GM13976 (cell line): ENCODE measurements around the gene SLIT1.
"Not testable (repeated sequence)": the region's sequence is repeated elsewhere in the genome, so short reads cannot be mapped to it uniquely, and the experiment has no call there.

Source experiments
- DNase-seq: peaks from one replicate; pipeline ENCODE4 v3.0.0; 2012; ENCODE audit warnings: low spot score
- in situ Hi-C: fragments of 300-500 bp; cut with MboI; formaldehyde crosslinking; loops from one replicate; pipeline ENCODE4 v1.12.0; 2022; ENCODE audit warnings: low sequenced_read_pairs, mixed read lengths, inconsistent platforms; ENCODE audit not compliant: unreplicated experiment
- TF ChIP-seq, protein P1 (sequence below): IDR thresholded peaks from 2 replicates; pipeline ENCODE4 v1.5.1; 2012; ENCODE audit warnings: borderline replicate concordance, mild to moderate bottlenecking; ENCODE audit not compliant: insufficient read depth; ENCODE audit errors: extremely low read depth, missing control alignments, control extremely low read depth

SLIT1 gene

DNA sequence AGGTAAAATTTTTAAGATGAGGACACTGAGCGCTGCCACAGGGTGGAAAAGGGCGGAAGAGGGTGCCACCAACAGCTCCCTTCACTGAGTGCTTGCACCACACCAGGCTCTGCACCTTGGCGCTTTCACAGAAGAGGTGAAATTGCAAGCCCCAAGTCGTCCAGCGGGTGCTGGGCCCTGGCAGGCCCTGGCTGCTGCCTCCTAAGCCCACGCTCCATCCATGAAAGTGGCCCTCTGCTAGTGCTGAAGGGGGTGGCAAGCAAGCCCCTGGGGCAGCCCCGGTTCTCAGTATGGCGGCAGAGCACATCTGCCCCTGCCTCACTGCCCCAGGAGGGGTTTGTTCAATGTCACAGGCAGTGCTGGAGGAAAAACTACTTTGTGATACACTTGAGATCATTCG lies 95.1 kb downstream of the SLIT1 start:
- DNase-seq = no peak
- in situ Hi-C loops = no loop called here
- TF ChIP-seq, protein P1, sequence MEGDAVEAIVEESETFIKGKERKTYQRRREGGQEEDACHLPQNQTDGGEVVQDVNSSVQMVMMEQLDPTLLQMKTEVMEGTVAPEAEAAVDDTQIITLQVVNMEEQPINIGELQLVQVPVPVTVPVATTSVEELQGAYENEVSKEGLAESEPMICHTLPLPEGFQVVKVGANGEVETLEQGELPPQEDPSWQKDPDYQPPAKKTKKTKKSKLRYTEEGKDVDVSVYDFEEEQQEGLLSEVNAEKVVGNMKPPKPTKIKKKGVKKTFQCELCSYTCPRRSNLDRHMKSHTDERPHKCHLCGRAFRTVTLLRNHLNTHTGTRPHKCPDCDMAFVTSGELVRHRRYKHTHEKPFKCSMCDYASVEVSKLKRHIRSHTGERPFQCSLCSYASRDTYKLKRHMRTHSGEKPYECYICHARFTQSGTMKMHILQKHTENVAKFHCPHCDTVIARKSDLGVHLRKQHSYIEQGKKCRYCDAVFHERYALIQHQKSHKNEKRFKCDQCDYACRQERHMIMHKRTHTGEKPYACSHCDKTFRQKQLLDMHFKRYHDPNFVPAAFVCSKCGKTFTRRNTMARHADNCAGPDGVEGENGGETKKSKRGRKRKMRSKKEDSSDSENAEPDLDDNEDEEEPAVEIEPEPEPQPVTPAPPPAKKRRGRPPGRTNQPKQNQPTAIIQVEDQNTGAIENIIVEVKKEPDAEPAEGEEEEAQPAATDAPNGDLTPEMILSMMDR = no peak

GRCh38 chr10:97090035-97090434 lies 95.7 kb downstream of the SLIT1 start:
- DNase-seq = no peak
- in situ Hi-C loops = no loop called here
- TF ChIP-seq, protein P1 = no peak

- in situ Hi-C loops = no loop called here
- TF ChIP-seq, protein P1 = no peak
Observed at GRCh38 chr10:97089209-97089870, 96.4 kb downstream of the SLIT1 start.

GRCh38 chr10:97087296-97087695 lies 98.5 kb downstream of the SLIT1 start:
- TF ChIP-seq, protein P1 = no peak
- in situ Hi-C loops = no loop called here
- no peak for DNase-seq

More at GRCh38 chr10:97089209-97089870, 96.4 kb downstream of the SLIT1 start:
- DNase-seq = no peak

DNA sequence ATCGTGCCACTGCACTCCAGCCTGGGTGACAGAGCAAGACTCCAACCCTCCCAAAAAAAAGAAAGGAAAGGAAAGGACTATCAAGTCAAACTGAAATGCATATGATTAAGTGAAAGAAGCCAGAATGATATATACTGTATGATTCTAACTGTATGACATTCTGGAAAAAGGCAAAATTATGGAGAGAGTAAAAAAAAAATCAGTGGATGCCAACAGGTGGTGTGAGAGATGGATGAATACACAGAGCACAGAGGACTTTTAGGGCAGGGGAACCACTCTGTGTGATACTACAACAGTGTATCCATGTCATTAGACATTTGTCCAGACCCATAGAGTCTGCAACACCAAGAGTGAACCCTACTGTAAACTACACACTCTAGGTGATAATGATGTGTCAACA lies 99.2 kb downstream of the SLIT1 start:
- in situ Hi-C loops = no loop called here

GRCh38 chr10:97083228-97083829 lies 102.4 kb downstream of the SLIT1 start:
- TF ChIP-seq, protein P1 = no peak
- no peak for DNase-seq
- in situ Hi-C loops = no loop called here

More for the DNA sequence above, 99.2 kb downstream of the SLIT1 start:
- TF ChIP-seq, protein P1 = no peak
- DNase-seq = no peak

DNA sequence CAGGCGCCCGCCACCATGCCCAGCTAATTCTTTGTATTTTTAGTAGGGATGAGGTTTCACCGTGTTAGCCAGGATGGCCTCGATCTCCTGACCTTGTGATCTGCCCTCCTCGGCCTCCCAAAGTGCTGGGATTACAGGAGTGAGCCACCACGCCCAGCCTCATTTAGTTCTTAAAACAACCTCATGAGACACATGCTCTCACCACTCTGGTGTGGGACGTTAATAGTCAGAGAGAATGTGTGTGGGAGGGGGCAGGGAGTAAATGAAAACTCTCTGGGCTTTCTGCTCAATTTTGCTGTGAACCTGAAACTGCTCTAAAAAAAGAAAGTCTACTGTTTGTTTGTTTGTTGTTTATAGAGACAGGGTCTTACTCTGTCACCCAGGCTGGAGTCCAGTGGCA lies 103.2 kb downstream of the SLIT1 start:
- in situ Hi-C loops, DNase-seq: not testable (repeated sequence)
